AG10803 (cell line): Measurements from ENCODE around the gene CYTH4.

ENCODE experiments used
- DNase-seq: peaks from one replicate; pipeline ENCODE4 v3.0.0; 2010; ENCODE audit warnings: low read depth
- H3K4me3 ChIP-seq: 2 replicates; pipeline ENCODE4 v1.5.1; 2011; ENCODE audit warnings: mild to moderate bottlenecking, low read length, control low read depth
- TF ChIP-seq, protein P1 (sequence below): conservative IDR thresholded peaks from 2 replicates; pipeline ENCODE4 v1.5.1; 2011; ENCODE audit warnings: mild to moderate bottlenecking, low read length, control low read depth, inconsistent platforms

Gene CYTH4

DNA sequence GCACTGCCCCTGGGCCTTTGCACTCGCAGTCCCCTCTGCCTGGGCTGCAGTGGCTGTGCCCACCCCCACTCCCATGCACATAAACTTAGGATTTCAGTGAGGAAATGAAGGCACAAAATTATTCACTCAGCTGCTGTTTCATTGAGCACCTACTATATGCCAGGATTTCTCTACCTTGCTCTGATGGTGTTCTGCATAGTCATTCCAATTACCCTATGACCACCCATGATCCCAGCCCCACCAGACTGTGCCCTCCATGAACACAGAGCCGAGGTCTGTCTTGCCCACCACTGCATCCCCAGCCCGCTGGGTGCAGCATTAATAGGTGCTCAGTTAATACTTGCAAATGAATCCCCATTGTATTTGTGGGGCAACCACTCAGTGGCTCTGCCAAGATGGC is 10.9 kb downstream of the CYTH4 start:
- DNase-seq: no peak
- H3K4me3 ChIP-seq: no peak overlapping the region
- TF ChIP-seq, protein P1, sequence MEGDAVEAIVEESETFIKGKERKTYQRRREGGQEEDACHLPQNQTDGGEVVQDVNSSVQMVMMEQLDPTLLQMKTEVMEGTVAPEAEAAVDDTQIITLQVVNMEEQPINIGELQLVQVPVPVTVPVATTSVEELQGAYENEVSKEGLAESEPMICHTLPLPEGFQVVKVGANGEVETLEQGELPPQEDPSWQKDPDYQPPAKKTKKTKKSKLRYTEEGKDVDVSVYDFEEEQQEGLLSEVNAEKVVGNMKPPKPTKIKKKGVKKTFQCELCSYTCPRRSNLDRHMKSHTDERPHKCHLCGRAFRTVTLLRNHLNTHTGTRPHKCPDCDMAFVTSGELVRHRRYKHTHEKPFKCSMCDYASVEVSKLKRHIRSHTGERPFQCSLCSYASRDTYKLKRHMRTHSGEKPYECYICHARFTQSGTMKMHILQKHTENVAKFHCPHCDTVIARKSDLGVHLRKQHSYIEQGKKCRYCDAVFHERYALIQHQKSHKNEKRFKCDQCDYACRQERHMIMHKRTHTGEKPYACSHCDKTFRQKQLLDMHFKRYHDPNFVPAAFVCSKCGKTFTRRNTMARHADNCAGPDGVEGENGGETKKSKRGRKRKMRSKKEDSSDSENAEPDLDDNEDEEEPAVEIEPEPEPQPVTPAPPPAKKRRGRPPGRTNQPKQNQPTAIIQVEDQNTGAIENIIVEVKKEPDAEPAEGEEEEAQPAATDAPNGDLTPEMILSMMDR: no peak

DNA sequence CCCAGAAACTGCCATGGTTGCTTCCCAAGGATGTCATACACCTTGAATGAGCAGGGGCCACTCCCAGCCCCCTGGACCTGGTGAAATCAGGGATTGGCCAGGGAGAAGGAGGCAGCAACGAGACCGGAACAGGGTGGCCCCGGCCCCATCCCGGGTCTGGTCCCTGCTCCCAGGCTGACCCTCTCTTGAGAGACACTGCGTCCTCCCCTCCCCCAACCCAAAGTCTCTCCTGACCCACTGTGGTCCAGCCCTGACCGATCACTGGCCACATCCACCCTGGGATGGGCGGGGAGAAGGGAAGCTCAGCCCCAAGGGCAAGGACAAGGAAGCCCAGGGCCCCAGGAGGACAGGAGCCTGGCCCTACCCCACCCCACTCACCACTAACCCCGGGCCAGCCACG is 12.4 kb downstream of the CYTH4 start:
- no peak overlapping the region for H3K4me3 ChIP-seq
- TF ChIP-seq, protein P1: no peak
- no peak for DNase-seq

- TF ChIP-seq, protein P1: no peak
- no peak for DNase-seq
- H3K4me3 ChIP-seq: no peak overlapping the region
Measured at GRCh38 chr22:37295213-37295886, 13.0 kb downstream of the CYTH4 start.

GRCh38 chr22:37295946-37296345 is 13.6 kb downstream of the CYTH4 start:
- no peak for DNase-seq
- TF ChIP-seq, protein P1: no peak
- no peak overlapping the region for H3K4me3 ChIP-seq

- DNase-seq: no peak
- H3K4me3 ChIP-seq: no peak overlapping the region
- TF ChIP-seq, protein P1: no peak
Measured at GRCh38 chr22:37298748-37299495, 16.6 kb downstream of the CYTH4 start.

GRCh38 chr22:37299969-37300509 is 17.7 kb downstream of the CYTH4 start:
- DNase-seq: no peak
- TF ChIP-seq, protein P1: no peak

DNA sequence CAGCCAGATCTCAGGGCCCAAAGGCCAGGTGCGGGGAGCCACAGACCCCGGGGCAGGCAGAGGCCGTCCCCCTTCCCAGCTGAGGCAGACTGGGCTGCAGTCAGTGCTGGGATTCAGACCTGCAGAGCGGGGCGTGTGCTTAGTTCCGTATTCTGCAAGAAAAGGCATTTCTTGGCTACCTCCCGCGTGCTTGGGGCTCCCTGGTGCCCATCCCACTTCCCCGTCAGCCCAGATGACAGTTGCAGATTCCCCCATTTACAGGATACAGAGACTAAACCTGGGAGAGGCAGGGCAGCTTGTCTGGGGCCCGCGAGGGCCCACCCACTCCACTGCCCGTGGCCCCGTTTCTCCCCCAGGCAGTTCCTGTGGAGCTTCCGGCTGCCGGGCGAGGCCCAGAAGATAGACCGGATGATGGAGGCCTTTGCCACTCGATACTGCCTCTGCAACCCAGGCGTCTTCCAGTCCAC is 18.3 kb downstream of the CYTH4 start:
- no peak overlapping the region for H3K4me3 ChIP-seq
- no peak for DNase-seq
- TF ChIP-seq, protein P1: no peak

More at GRCh38 chr22:37299969-37300509, 17.7 kb downstream of the CYTH4 start:
- H3K4me3 ChIP-seq: no peak overlapping the region
